IMR-90 (cell line): ENCODE measurements around the gene PIAS2. TPM values are rescaled to one million over a fixed set of nuclear protein-coding genes. Genes with fewer than 3 reads are reported as not detected.

Experiments
- ATAC-seq: fragments of 200-7000 bp; cut with Tn5 transposase; 2 replicates; pipeline ENCODE4 v1.9.1; 2020; ENCODE audit warnings: low read depth, mild to moderate bottlenecking, moderate library complexity
- BruUV-seq: library from RNA; stranded (reverse); fragments of 400-500 nt; replicated peaks from 2 replicates; lab custom pipeline; 2021; lab: Mats Ljungman, UMichigan
- CTCF ChIA-PET: fragments of 300-600 bp; formaldehyde crosslinking; extraction: SDS; loops from one replicate; lab custom pipeline; 2021; ENCODE audit warnings: antibody characterized with exemption; lab: Yijun Ruan, JAX
- POLR2A ChIA-PET: fragments of 300-600 bp; sonication (Branson Sonifier 250); formaldehyde crosslinking; loops from one replicate; lab custom pipeline; 2022; ENCODE audit warnings: antibody characterized with exemption; ENCODE audit not compliant: unreplicated experiment; lab: Charles Lee
- DNase-seq: peaks from one replicate; pipeline ENCODE4 v3.0.0; 2013
- H2AFZ ChIP-seq: replicated peaks from 2 replicates; pipeline ENCODE3; 2013; ENCODE audit warnings: low read length, mild to moderate bottlenecking; ENCODE audit not compliant: poor library complexity
- H2AK5ac ChIP-seq: 2 replicates; pipeline ENCODE4 v1.6.1; 2013; ENCODE audit warnings: low read depth, low read length, inconsistent platforms
- H2AK9ac ChIP-seq: replicated peaks from 2 replicates; pipeline ENCODE3; 2013; ENCODE audit warnings: mild to moderate bottlenecking, low read depth, low read length, moderate library complexity; ENCODE audit not compliant: poor library complexity
- H2BK120ac ChIP-seq: 2 replicates; pipeline ENCODE4 v1.6.1; 2013; ENCODE audit warnings: low read depth, low read length, inconsistent platforms
- H2BK15ac ChIP-seq: 3 replicates; pipeline ENCODE4 v1.6.1; 2013; ENCODE audit warnings: low read depth, low read length, inconsistent platforms
- H2BK20ac ChIP-seq: 2 replicates; pipeline ENCODE4 v1.6.1; 2013; ENCODE audit warnings: low read depth, mild to moderate bottlenecking, inconsistent platforms, low read length, moderate library complexity
- H2BK5ac ChIP-seq: 2 replicates; pipeline ENCODE4 v1.6.1; 2013; ENCODE audit warnings: mild to moderate bottlenecking, low read depth, low read length, inconsistent platforms; ENCODE audit not compliant: poor library complexity, severe bottlenecking
- H3K14ac ChIP-seq: replicated peaks from 2 replicates; pipeline ENCODE4 v1.6.1; 2013; ENCODE audit warnings: low read depth, low read length, inconsistent platforms
- H3K18ac ChIP-seq: 2 replicates; pipeline ENCODE4 v1.6.1; 2013; ENCODE audit warnings: low read depth, low read length, control low read depth
- H3K23ac ChIP-seq: 2 replicates; pipeline ENCODE4 v1.6.1; 2013; ENCODE audit warnings: low read depth, low read length, inconsistent platforms
- H3K27ac ChIP-seq: 2 replicates; pipeline ENCODE4 v1.5.1; 2013; ENCODE audit warnings: mild to moderate bottlenecking, control low read depth, low read length; ENCODE audit not compliant: insufficient read depth
- H3K27me3 ChIP-seq: 2 replicates; pipeline ENCODE4 v1.6.1; 2013; ENCODE audit warnings: low read length; ENCODE audit not compliant: control insufficient read depth, insufficient read depth
- H3K36me3 ChIP-seq: 2 replicates; pipeline ENCODE4 v1.6.1; 2013; ENCODE audit warnings: low read length, mixed read lengths; ENCODE audit not compliant: control insufficient read depth, insufficient read depth
- H3K4ac ChIP-seq: 2 replicates; pipeline ENCODE4 v1.6.1; 2013; ENCODE audit warnings: low read depth, low read length, inconsistent platforms
- H3K4me1 ChIP-seq: 2 replicates; pipeline ENCODE4 v1.6.1; 2013; ENCODE audit warnings: low read length, mixed read lengths; ENCODE audit not compliant: control insufficient read depth, insufficient read depth
- H3K4me2 ChIP-seq: 2 replicates; pipeline ENCODE4 v1.6.1; 2013; ENCODE audit warnings: low read depth, mild to moderate bottlenecking, control low read depth, low read length, moderate library complexity
- H3K4me3 ChIP-seq: 2 replicates; pipeline ENCODE4 v1.5.1; 2013; ENCODE audit warnings: low read depth, mild to moderate bottlenecking, control low read depth, low read length, moderate library complexity; ENCODE audit not compliant: insufficient read depth
- H3K56ac ChIP-seq: 2 replicates; pipeline ENCODE4 v1.6.1; 2013; ENCODE audit warnings: low read length, inconsistent platforms; ENCODE audit not compliant: insufficient read depth; ENCODE audit errors: extremely low read depth
- H3K79me1 ChIP-seq, 2 experiments: 2 replicates each; pipeline ENCODE4 v1.6.1; 2013; ENCODE audit warnings: low read length in 2 of 2, inconsistent platforms in 1 of 2, low read depth in 1 of 2
- H3K9ac ChIP-seq: 2 replicates; pipeline ENCODE4 v1.6.1; 2013; ENCODE audit warnings: low read depth, low read length, control low read depth
- H3K9me1 ChIP-seq: 2 replicates; pipeline ENCODE4 v1.6.1; 2013; ENCODE audit warnings: low read length, inconsistent platforms; ENCODE audit not compliant: insufficient read depth
- H3K9me3 ChIP-seq: 2 replicates; pipeline ENCODE4 v1.6.1; 2013; ENCODE audit warnings: low read length; ENCODE audit not compliant: control insufficient read depth, insufficient read depth
- H4K20me1 ChIP-seq: 2 replicates; pipeline ENCODE4 v1.6.1; 2013; ENCODE audit warnings: low read length, inconsistent platforms; ENCODE audit not compliant: insufficient read depth
- H4K5ac ChIP-seq: 2 replicates; pipeline ENCODE4 v1.6.1; 2013; ENCODE audit warnings: mild to moderate bottlenecking, low read depth, low read length, control low read depth
- H4K8ac ChIP-seq, 2 experiments: 2 replicates each; pipeline ENCODE4 v1.6.1; 2013; ENCODE audit warnings: low read depth in 2 of 2, low read length in 2 of 2, control low read depth in 1 of 2, inconsistent platforms in 1 of 2
- H4K91ac ChIP-seq: 2 replicates; pipeline ENCODE4 v1.6.1; 2013; ENCODE audit warnings: low read depth, low read length, inconsistent platforms; ENCODE audit not compliant: insufficient read depth
- ELK1 ChIP-seq: fragments of 150-350 bp; IDR thresholded peaks from 2 replicates; pipeline ENCODE4 v1.6.1; 2016; ENCODE audit warnings: low read depth, mild to moderate bottlenecking, low read length, moderate library complexity, borderline replicate concordance
- MAFK ChIP-seq: IDR thresholded peaks from 2 replicates; pipeline ENCODE4 v1.6.1; 2012; ENCODE audit warnings: low read depth, low read length, improper control_type of control experiment
- MAZ ChIP-seq: IDR thresholded peaks from 2 replicates; pipeline ENCODE4 v1.6.1; 2012; ENCODE audit warnings: low read depth, mild to moderate bottlenecking, low read length, improper control_type of control experiment, moderate library complexity, borderline replicate concordance
- MXI1 ChIP-seq: IDR thresholded peaks from 2 replicates; pipeline ENCODE4 v1.6.1; 2012; ENCODE audit warnings: low read depth, mild to moderate bottlenecking, low read length, moderate library complexity, borderline replicate concordance
- RCOR1 ChIP-seq: IDR thresholded peaks from 2 replicates; pipeline ENCODE4 v1.6.1; 2012; ENCODE audit warnings: mild to moderate bottlenecking, low read length, improper control_type of control experiment; ENCODE audit not compliant: insufficient replicate concordance
- SMC3 ChIP-seq: fragments of 150-350 bp; IDR thresholded peaks from 2 replicates; pipeline ENCODE4 v1.6.1; 2016; ENCODE audit warnings: low read depth, mild to moderate bottlenecking, antibody characterized with exemption, low read length, moderate library complexity
- USF2 ChIP-seq: fragments of 150-350 bp; IDR thresholded peaks from 2 replicates; pipeline ENCODE4 v1.6.1; 2017; ENCODE audit warnings: mild to moderate bottlenecking, antibody characterized with exemption, low read length, low read depth
- WGBS, 2 experiments: methylation state at CpG; one replicate each; pipeline versions ENCODE4 v1.1.5 to v1.1.7; 2013; ENCODE audit warnings: missing lambda C conversion rate in 2 of 2; ENCODE audit not compliant: insufficient read length in 1 of 2; ENCODE audit errors: extremely low coverage in 2 of 2; 5-methylcytosine and 5-hydroxymethylcytosine counted together
- dilution Hi-C: fragments of 300-500 bp; cut with HindIII; formaldehyde crosslinking; loops from one replicate; pipeline ENCODE4 v1.14.3; 2018; ENCODE audit warnings: low sequenced_read_pairs; ENCODE audit not compliant: unreplicated experiment
- in situ Hi-C: fragments of 300-500 bp; cut with MboI; formaldehyde crosslinking; loops from 3 replicates; pipeline ENCODE4 v1.14.3; 2019; ENCODE audit warnings: low sequenced_read_pairs, inconsistent platforms, mixed read lengths
- intact Hi-C: fragments of 100-400 bp; cut with micrococcal nuclease; formaldehyde crosslinking; loops from 2 replicates; pipeline ENCODE4 v1.10.0; 2022
- polyA plus RNA-seq, 3 experiments: library from polyadenylated mRNA; depleted of rRNA; stranded (reverse); fragments of >200 nt; gene quantifications; 2 replicates each; pipeline ENCODE4 v1.2.3, GENCODE V29; 2012; ENCODE audit warnings: low replicate concordance in 1 of 3
- total RNA-seq: library from RNA; depleted of rRNA; stranded (reverse); fragments of >200 nt; gene quantifications from 2 replicates; pipeline ENCODE4 v1.2.3, GENCODE V29; 2012

Gene PIAS2
- total and polyA plus RNA-seq, 2 of the 4 experiments (the other 2 are of a cell fraction), result 15.1 to 28.9 TPM

- Histone ChIP-seq H4K20me1 (no peaks in the 10 kb centered on the region), H2BK15ac (no peak overlapping the region), H3K27ac (no peak overlapping the region), H3K4me3 (no peak overlapping the region), H3K4ac (no peak overlapping the region), H3K14ac (no peak overlapping the region), H3K18ac (no peak overlapping the region), H3K27me3 (peaks cover 1% of the 10 kb centered on the region; the same call in 1 of the 2 replicates), H3K9me1 (no peaks in the 10 kb centered on the region), H3K79me1 (no peaks in the 10 kb centered on the region), H3K4me2 (no peak overlapping the region), H2AK9ac (no peak overlapping the region), H4K91ac (no peak overlapping the region), H3K56ac (no peak overlapping the region), H4K5ac (no peak overlapping the region), H3K4me1 (no peaks in the 10 kb centered on the region), H3K23ac (no peak overlapping the region), H2AFZ (no peak overlapping the region), H2BK120ac (no peak overlapping the region), H2BK5ac (no peak overlapping the region), H3K9ac (no peak overlapping the region), H3K9me3 (no peaks in the 10 kb centered on the region), H3K36me3 (no peaks in the 10 kb centered on the region), H4K8ac (no peak overlapping the region), H2AK5ac (no peak overlapping the region), H2BK20ac (no peak overlapping the region)
- intact Hi-C loops (no loop called here), dilution Hi-C loops (no loop called here), in situ Hi-C loops (no loop called here)
- CTCF ChIA-PET, result no interaction called here
- POLR2A ChIA-PET, result no interaction called here
- TF ChIP-seq MAFK (no peak), MAZ (no peak), ELK1 (no peak), MXI1 (no peak), USF2 (no peak), RCOR1 (no peak), SMC3 (no peak)
- WGBS, 2 experiments, result no CpG with 5 or more reads among the region's 2 CpGs
- BruUV-seq, result no TSS peak
- DNase-seq, result no peak
- no peak for ATAC-seq
Observed at GRCh38 chr18:46770708-46771107, 146.6 kb downstream of the PIAS2 start.
